Upper lobe of left lung (tissue), 6 donors: Measurements from ENCODE around the gene DNAJB7. TPM values are rescaled to one million over a fixed set of nuclear protein-coding genes. Genes with fewer than 3 reads are reported as not detected.

ENCODE experiments used
- ATAC-seq, 2 donors: fragments of 200-7000 bp; cut with Tn5 transposase; one replicate each; pipeline ENCODE4 v1.9.1; 2022; ENCODE audit warnings: mild to moderate bottlenecking in 2 of 2, moderate library complexity in 2 of 2; ENCODE audit not compliant: low FRiP score in 2 of 2
- DNase-seq, 2 donors: peaks; one replicate each; pipeline ENCODE4 v3.0.0-alpha.2; 2019 to 2020
- H3K27ac ChIP-seq, 4 donors: fragments of 200-600 bp; sonication (generic); one replicate each; pipeline ENCODE4 v1.5.1; 2016 to 2019
- H3K27me3 ChIP-seq, 4 donors: fragments of 200-600 bp; sonication (generic); one replicate each; pipeline ENCODE4 v1.5.1; 2017 to 2019
- H3K36me3 ChIP-seq, 4 donors: fragments of 200-600 bp; sonication (generic); one replicate each; pipeline ENCODE4 v1.5.1; 2016 to 2019
- H3K4me1 ChIP-seq, 4 donors: fragments of 200-600 bp; sonication (generic); one replicate each; pipeline ENCODE4 v1.5.1; 2018 to 2019
- H3K4me3 ChIP-seq, 4 donors: fragments of 200-600 bp; sonication (generic); one replicate each; pipeline ENCODE4 v1.5.1; 2017 to 2019; ENCODE audit warnings: mild to moderate bottlenecking in 2 of 4, moderate library complexity in 1 of 4
- H3K9me3 ChIP-seq, 4 donors: fragments of 200-600 bp; sonication (generic); one replicate each; pipeline ENCODE4 v1.5.1; 2018 to 2019
- CTCF ChIP-seq, 6 experiments: fragments of 450-650 bp in 4 of 6; fragments of 200-600 bp in 2 of 6; sonication (generic) in 2 of 6; IDR thresholded peaks; one replicate each; pipeline ENCODE4 v1.5.1; 2016 to 2019; ENCODE audit warnings: antibody characterized with exemption in 6 of 6
- EP300 ChIP-seq, 4 donors: sonication (generic); formaldehyde crosslinking; IDR thresholded peaks; one replicate each; pipeline ENCODE4 v1.5.1; 2017; ENCODE audit warnings: antibody characterized with exemption in 4 of 4, control low read depth in 2 of 4
- POLR2A ChIP-seq, 4 donors: fragments of 450-650 bp; IDR thresholded peaks; one replicate each; pipeline ENCODE4 v1.5.1; 2016 to 2017; ENCODE audit warnings: antibody characterized with exemption in 4 of 4, mild to moderate bottlenecking in 2 of 4
- POLR2AphosphoS5 ChIP-seq, 2 donors: sonication (generic); formaldehyde crosslinking; IDR thresholded peaks; one replicate each; pipeline ENCODE4 v1.5.1; 2017; ENCODE audit warnings: antibody characterized with exemption in 2 of 2
- small RNA-seq, 4 donors: library from RNA; depleted of rRNA; stranded (forward); fragments of <200 nt; gene quantifications; one replicate each; pipeline ENCODE3, GENCODE V24; 2016
- total RNA-seq, 6 donors: library from RNA; depleted of rRNA in 4 of 6; stranded (reverse); fragments of >200 nt in 4 of 6; gene quantifications; one replicate each; pipeline versions ENCODE4 v1.1.0 to v1.2.1, GENCODE V29; 2016 to 2021
- donor health status: DM: no; HTN: no; CAD: no; lungs with moderate emphysema.
- donor health status: DM: no; HTN: yes; CAD: no; lungs with severe emphysema.

The DNAJB7 gene
- total RNA-seq, 6 donors from 2014 or later = not detected

GRCh38 chr22:40813912-40814315 lies 48.0 kb downstream of the DNAJB7 start:
- Histone ChIP-seq H3K9me3 (no peaks in the 10 kb centered on the region), H3K27me3 (no peaks in the 10 kb centered on the region), H3K36me3 (no peaks in the 10 kb centered on the region), H3K27ac (no peak overlapping the region), H3K4me1 (peaks cover 9 to 23% (median 16%) of the 10 kb centered on the region in 4 donors), H3K4me3 (no peak overlapping the region)
- TF ChIP-seq POLR2AphosphoS5 (IDR thresholded peaks at IDR 0.05) (no peak), EP300 (IDR thresholded peaks at IDR 0.05) (no peak), POLR2A (IDR thresholded peaks at IDR 0.05) (no peak), CTCF (IDR thresholded peaks at IDR 0.05) (no peak)
- ATAC-seq (no peak), DNase-seq (no peak)

Small RNAs within 50 kb of the gene (small RNA-seq; reads per million reads assigned to genes)
- 0 reads per million in 4 donors for gene MIR4766

Other genes starting within 250 kb of the DNAJB7 start
- 100 to 1,000 TPM in 2 of 6 donors, 10 to 100 TPM in 4; 47.9 to 178 (median 61.3) TPM for gene MRTFA, start 225.4 kb downstream of the DNAJB7 start, total RNA-seq
- gene MCHR1, start 182.6 kb downstream of the DNAJB7 start, total RNA-seq = under 1 TPM in 1 of 6 donors, not detected in 5; 1.00 TPM
- gene SLC25A17, start 42.8 kb downstream of the DNAJB7 start, total RNA-seq = 10 to 100 TPM in 4 of 6 donors, 1 to 10 TPM in 2; 7.3 to 21.0 (median 14.3) TPM
- gene ST13, start 5.5 kb downstream of the DNAJB7 start, total RNA-seq = 100 to 1,000 TPM in 4 of 6 donors, 10 to 100 TPM in 2; 85.2 to 188 (median 119) TPM
- 10 to 100 TPM; 10.9 to 40.9 (median 15.1) TPM for gene XPNPEP3, start 5.0 kb downstream of the DNAJB7 start, total RNA-seq
- gene RBX1, start 89.3 kb upstream of the DNAJB7 start, total RNA-seq = 10 to 100 TPM; 14.6 to 55.5 (median 46.1) TPM
- 100 to 1,000 TPM in 2 of 6 donors, 10 to 100 TPM in 4; 66.3 to 257 (median 86.1) TPM for gene EP300, start 230.5 kb upstream of the DNAJB7 start, total RNA-seq